Activated CD8-positive, alpha-beta T cell treated with anti-CD3 and anti-CD28 coated beads for 36 hours (primary cell): ENCODE results near the gene NSMF. TPM values are rescaled to one million over a fixed set of nuclear protein-coding genes. Genes with fewer than 3 reads are reported as not detected.

Experiments
- ATAC-seq: fragments of 200-7000 bp; cut with Tn5 transposase; one replicate; pipeline ENCODE4 v1.10.0; 2021; ENCODE audit warnings: mild to moderate bottlenecking, moderate library complexity
- CTCF ChIA-PET: fragments of 350-600 bp; sonication (Branson Sonifier 250); formaldehyde crosslinking; loops from one replicate; lab custom pipeline; 2021; ENCODE audit warnings: antibody characterized with exemption; lab: Charles Lee
- POLR2A ChIA-PET: fragments of 350-600 bp; sonication (Branson Sonifier 250); formaldehyde crosslinking; loops from one replicate; lab custom pipeline; 2021; ENCODE audit warnings: antibody characterized with exemption; lab: Charles Lee
- DNase-seq: peaks from one replicate; pipeline ENCODE4 v3.0.0-alpha.2; 2020
- H3K27ac Mint-ChIP-seq: one replicate; pipeline ENCODE4 v1.8.0; 2021; ENCODE audit warnings: mild to moderate bottlenecking, mixed read lengths
- H3K27me3 Mint-ChIP-seq: one replicate; pipeline ENCODE4 v1.8.0; 2021; ENCODE audit warnings: mixed read lengths
- H3K36me3 Mint-ChIP-seq: one replicate; pipeline ENCODE4 v1.8.0; 2021; ENCODE audit warnings: low read depth, mixed read lengths
- H3K4me1 Mint-ChIP-seq: one replicate; pipeline ENCODE4 v1.8.0; 2021; ENCODE audit warnings: low read depth, mixed read lengths
- H3K4me3 Mint-ChIP-seq: one replicate; pipeline ENCODE4 v1.8.0; 2021; ENCODE audit warnings: mild to moderate bottlenecking, moderate library complexity, mixed read lengths
- H3K9me3 Mint-ChIP-seq: one replicate; pipeline ENCODE4 v1.8.0; 2021; ENCODE audit warnings: mixed read lengths
- CTCF ChIP-seq: fragments of 200-600 bp; IDR thresholded peaks from one replicate; pipeline ENCODE4 v1.8.0; 2022; ENCODE audit warnings: antibody characterized with exemption, mild to moderate bottlenecking
- intact Hi-C: fragments of 100-400 bp; cut with micrococcal nuclease; formaldehyde crosslinking; loops from one replicate; pipeline ENCODE4 v1.10.0; 2022
- total RNA-seq, 2 experiments: library from RNA; stranded (reverse); gene quantifications; one replicate each; pipeline ENCODE4 v1.2.3, GENCODE V29; 2021

NSMF gene
- total RNA-seq, 2 experiments from 2014 or later: 112 to 116 TPM

DNA sequence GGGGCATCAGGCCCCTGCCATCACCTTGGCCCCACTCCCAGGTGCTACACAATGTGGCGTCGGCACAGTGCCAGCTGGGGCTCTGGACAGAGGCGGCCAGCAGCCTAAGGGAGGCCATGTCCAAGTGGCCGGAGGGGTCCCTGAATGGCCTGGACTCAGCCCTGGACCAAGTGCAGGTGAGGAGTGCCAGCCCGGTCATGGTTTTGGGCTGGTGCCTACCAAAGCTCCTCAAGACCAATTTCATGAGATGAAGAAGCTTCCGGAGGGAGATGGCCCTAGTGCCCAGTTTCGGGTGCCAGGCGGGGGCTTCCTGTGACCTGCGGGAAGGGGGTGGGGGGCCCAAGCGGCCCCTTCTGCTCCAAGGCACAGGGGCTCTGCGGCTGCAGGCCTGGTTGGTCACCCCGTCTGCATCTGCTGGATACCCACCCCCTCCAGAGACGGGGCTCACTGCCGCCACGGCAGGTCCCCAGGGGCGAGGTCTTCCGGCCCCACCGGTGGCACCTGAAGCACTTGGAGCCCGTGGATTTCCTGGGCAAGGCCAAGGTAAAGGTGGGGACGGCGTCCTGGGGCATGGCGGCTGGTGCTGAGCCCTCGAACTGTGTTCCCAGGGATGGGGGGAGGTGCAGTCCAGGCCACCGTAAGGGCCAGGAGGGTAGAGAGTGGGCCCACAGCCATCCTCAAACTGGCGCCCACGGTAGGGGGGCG lies 30.1 kb downstream of the NSMF start:
- no peaks in the 10 kb centered on the region for H3K4me1 Mint-ChIP-seq
- intact Hi-C loops: no loop called here
- POLR2A ChIA-PET: interaction anchor here (0.7 kb wide), 1 partner anchor 13 kb away, joined by 3 read pairs; no protein-coding TSS in a partner anchor
- DNase-seq: no peak
- TF ChIP-seq CTCF: no peak
- H3K9me3 Mint-ChIP-seq: no peaks in the 10 kb centered on the region
- H3K4me3 Mint-ChIP-seq: no peak overlapping the region
- H3K27me3 Mint-ChIP-seq: no peaks in the 10 kb centered on the region
- no peak for ATAC-seq
- no peaks in the 10 kb centered on the region for H3K36me3 Mint-ChIP-seq
- CTCF ChIA-PET: no interaction called here
- no peak overlapping the region for H3K27ac Mint-ChIP-seq

DNA sequence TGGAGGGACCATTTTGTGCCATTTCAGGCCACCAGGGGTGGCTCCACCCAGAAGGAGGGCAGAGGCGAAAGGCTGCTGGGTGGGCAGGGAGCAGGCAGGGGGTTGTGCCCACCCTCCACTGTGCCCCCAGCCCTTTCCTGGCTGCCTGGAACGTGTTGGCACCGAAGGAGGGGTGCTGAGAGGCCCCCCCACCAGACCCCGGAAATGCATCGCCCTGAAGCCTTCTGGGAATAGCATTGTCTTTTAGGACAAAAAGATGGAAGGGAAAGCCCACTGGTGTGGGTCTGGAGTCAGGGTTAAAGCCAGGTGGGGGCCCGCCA lies 30.9 kb downstream of the NSMF start:
- no peak for ATAC-seq
- H3K27me3 Mint-ChIP-seq: no peaks in the 10 kb centered on the region
- no peaks in the 10 kb centered on the region for H3K9me3 Mint-ChIP-seq
- intact Hi-C loops: no loop called here
- H3K4me3 Mint-ChIP-seq: no peak overlapping the region
- TF ChIP-seq CTCF: no peak
- no peak overlapping the region for H3K27ac Mint-ChIP-seq
- ChIA-PET POLR2A (interaction anchor here (0.7 kb wide), 1 partner anchor 13 kb away, joined by 3 read pairs; no protein-coding TSS in a partner anchor), CTCF (no interaction called here)
- no peaks in the 10 kb centered on the region for H3K36me3 Mint-ChIP-seq
- no peak for DNase-seq
- H3K4me1 Mint-ChIP-seq: no peaks in the 10 kb centered on the region

DNA sequence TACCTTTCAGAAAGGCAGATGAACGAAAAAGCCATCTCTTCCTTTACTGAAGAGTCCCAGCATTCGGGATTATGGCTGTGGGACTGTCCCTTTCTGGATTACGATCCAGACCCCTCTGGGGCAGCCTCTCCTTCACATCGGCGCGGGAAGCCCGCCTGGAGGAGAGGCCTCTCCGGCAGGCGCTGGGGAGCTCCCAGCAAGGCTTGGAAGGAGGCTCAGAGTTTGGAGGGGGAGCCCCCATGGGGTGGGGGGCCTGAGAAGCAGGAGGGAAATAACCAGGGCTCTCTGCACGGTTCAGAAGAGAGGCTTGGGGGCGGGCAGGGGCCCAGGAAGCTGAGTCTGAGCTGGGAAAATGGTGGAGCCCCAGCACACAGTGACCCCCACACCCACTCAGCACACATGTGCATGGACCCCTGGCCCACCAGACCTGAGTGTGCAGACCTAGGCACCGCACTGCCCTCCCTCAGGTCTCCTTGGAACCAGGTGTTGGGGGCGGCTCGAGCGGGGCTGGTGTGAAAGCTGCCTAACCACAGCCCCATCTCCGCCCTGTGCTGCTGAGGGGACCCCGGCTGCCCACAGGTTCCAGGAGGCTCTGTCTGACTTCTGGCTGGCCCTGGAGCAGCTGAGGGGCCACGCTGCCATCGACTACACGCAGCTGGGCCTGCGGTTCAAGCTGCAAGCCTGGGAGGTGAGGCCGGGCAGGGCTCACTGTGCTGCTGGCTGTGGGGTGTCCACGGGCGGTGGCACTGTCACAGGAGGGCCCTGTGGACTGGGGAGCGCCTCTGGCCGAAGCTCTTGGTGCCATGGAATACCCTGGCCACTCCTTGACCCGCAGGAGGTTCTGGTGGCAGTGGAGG lies 31.5 kb downstream of the NSMF start:
- H3K4me3 Mint-ChIP-seq: no peak overlapping the region

DNA sequence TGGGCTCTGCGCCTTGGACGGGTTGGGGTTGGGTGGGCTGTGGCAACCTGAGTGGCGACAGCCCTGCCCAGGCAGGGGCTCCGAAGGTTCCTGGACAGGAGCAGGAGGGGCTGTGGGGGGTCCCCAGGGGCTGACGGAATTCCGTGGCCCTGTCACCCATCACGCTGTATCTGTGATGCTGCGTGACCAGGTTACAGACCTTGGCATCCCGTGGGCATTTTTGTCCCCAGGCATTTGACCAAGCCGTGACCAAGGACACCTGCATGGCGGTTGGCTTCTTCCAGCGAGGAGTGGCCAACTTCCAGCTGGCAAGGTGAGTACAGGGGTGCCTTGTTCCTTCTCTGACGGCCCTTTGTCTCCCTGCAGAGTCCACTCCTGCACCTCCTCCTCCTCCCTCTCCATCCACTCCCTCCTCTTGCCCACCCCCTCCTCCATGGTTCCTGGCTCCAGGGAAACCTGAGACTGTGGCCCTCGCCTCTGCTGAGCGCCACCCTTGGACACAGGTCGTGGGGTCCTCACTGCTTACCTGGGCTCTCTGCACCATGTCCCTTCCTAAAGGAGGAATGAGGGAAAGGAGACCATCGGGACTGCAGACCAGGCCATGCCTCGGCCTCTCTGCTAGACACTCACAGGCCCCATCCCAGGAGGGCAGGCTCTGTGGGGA lies 33.0 kb downstream of the NSMF start:
- Mint-ChIP-seq H3K4me1 (peaks cover 7% of the 10 kb centered on the region), H3K27me3 (no peaks in the 10 kb centered on the region), H3K36me3 (no peaks in the 10 kb centered on the region), H3K9me3 (no peaks in the 10 kb centered on the region), H3K27ac (no peak overlapping the region), H3K4me3 (no peak overlapping the region)
- TF ChIP-seq CTCF: no peak
- POLR2A ChIA-PET: no interaction called here
- CTCF ChIA-PET: no interaction called here
- intact Hi-C loops: no loop called here
- ATAC-seq (no peak), DNase-seq (no peak)

More for the DNA sequence above, 31.5 kb downstream of the NSMF start:
- DNase-seq: no peak
- ATAC-seq: no peak
- ChIA-PET POLR2A (no interaction called here), CTCF (no interaction called here)
- no peak overlapping the region for H3K27ac Mint-ChIP-seq
- H3K36me3 Mint-ChIP-seq: no peaks in the 10 kb centered on the region
- no peak for TF ChIP-seq CTCF
- H3K9me3 Mint-ChIP-seq: no peaks in the 10 kb centered on the region
- no peaks in the 10 kb centered on the region for H3K4me1 Mint-ChIP-seq
- intact Hi-C loops: no loop called here
- H3K27me3 Mint-ChIP-seq: no peaks in the 10 kb centered on the region
